DND-41 (cell line): ENCODE measurements around the gene THEM4.
A peak's percentile ranks its signal among the peaks of the same experiment; 100 is the strongest.

Experiments
- ATAC-seq: fragments of 200-7000 bp; cut with Tn5 transposase; 3 replicates; pipeline ENCODE4 v1.9.1; 2021; ENCODE audit warnings: low read depth; ENCODE audit not compliant: insufficient read depth
- DNase-seq: peaks from one replicate; pipeline ENCODE4 v3.0.0-alpha.2; 2020
- H2AFZ ChIP-seq: 2 replicates; pipeline ENCODE4 v1.6.0; 2012; ENCODE audit warnings: low read depth, low read length
- H3K27ac ChIP-seq: 2 replicates; pipeline ENCODE4 v1.5.1; 2012; ENCODE audit warnings: low read length, inconsistent platforms
- H3K27me3 ChIP-seq: fragments of 200-600 bp; sonication (generic); 2 replicates; pipeline ENCODE4 v1.6.0; 2012; ENCODE audit warnings: low read length, mild to moderate bottlenecking, inconsistent platforms; ENCODE audit not compliant: insufficient read depth, poor library complexity
- H3K36me3 ChIP-seq: 2 replicates; pipeline ENCODE4 v1.5.1; 2012; ENCODE audit warnings: low read length, inconsistent platforms; ENCODE audit not compliant: insufficient read depth
- H3K4me1 ChIP-seq: 2 replicates; pipeline ENCODE4 v1.5.1; 2012; ENCODE audit warnings: mild to moderate bottlenecking, low read length; ENCODE audit not compliant: insufficient read depth
- H3K4me2 ChIP-seq: 2 replicates; pipeline ENCODE4 v1.6.0; 2012; ENCODE audit warnings: mild to moderate bottlenecking, moderate library complexity, low read length, inconsistent platforms; ENCODE audit not compliant: insufficient read depth
- H3K4me3 ChIP-seq, 2 experiments: fragments of 200-600 bp in 1 of 2; shearing (Covaris generic) in 1 of 2; 2 replicates each; pipeline ENCODE4 v1.5.1; 2012 to 2016; ENCODE audit warnings: inconsistent platforms in 2 of 2, low read length in 2 of 2, mild to moderate bottlenecking in 2 of 2, low read depth in 1 of 2, moderate library complexity in 1 of 2
- H3K79me2 ChIP-seq: 2 replicates; pipeline ENCODE4 v1.6.0; 2012; ENCODE audit warnings: low read length, inconsistent platforms; ENCODE audit not compliant: insufficient read depth
- H3K9ac ChIP-seq: 2 replicates; pipeline ENCODE4 v1.6.0; 2012; ENCODE audit warnings: low read depth, mild to moderate bottlenecking, inconsistent platforms, low read length, moderate library complexity
- H3K9me3 ChIP-seq: 2 replicates; pipeline ENCODE4 v1.5.1; 2012; ENCODE audit warnings: low read length, moderate library complexity, mild to moderate bottlenecking, inconsistent platforms; ENCODE audit not compliant: insufficient read depth, severe bottlenecking
- H4K20me1 ChIP-seq: 2 replicates; pipeline ENCODE4 v1.6.0; 2012; ENCODE audit warnings: low read length; ENCODE audit not compliant: insufficient read depth
- CTCF ChIP-seq: IDR thresholded peaks from 2 replicates; pipeline ENCODE4 v1.5.1; 2012; ENCODE audit warnings: borderline replicate concordance, low read length, moderate library complexity, mild to moderate bottlenecking; ENCODE audit not compliant: poor library complexity, severe bottlenecking; ENCODE audit errors: extremely low read depth
- EZH2 ChIP-seq: IDR thresholded peaks from 3 replicates; pipeline ENCODE4 v1.6.1; 2012; ENCODE audit warnings: borderline replicate concordance, low read depth, mild to moderate bottlenecking, moderate library complexity, low read length, inconsistent platforms; ENCODE audit not compliant: severe bottlenecking

Gene THEM4

GRCh38 chr1:151832318-151832980, 76.9 kb downstream of the THEM4 start:
- Histone ChIP-seq H3K79me2 (no peaks in the 10 kb centered on the region), H3K4me2 (no peak overlapping the region), H3K36me3 (no peaks in the 10 kb centered on the region), H3K4me1 (peaks cover 70% of the 10 kb centered on the region), H3K9ac (no peak overlapping the region), H3K27ac (peak overlapping the region; percentile 14), H2AFZ (no peak overlapping the region), H4K20me1 (no peaks in the 10 kb centered on the region), H3K4me3 (no peak overlapping the region), H3K27me3 (no peaks in the 10 kb centered on the region), H3K9me3 (no peaks in the 10 kb centered on the region)
- no peak for ATAC-seq
- TF ChIP-seq EZH2, result no peak
- DNase-seq, result no peak

- H3K9me3 ChIP-seq, result no peaks in the 10 kb centered on the region
- peak within 1 kb of the TSS; percentile 54 for H3K27ac ChIP-seq
- H3K79me2 ChIP-seq, result no peaks in the 10 kb centered on the region
- H4K20me1 ChIP-seq, result no peaks in the 10 kb centered on the region
- H3K4me1 ChIP-seq, result peaks cover 70% of the 10 kb centered on the region
- no peak within 1 kb of the TSS for H3K4me3 ChIP-seq
- ATAC-seq (no peak), DNase-seq (no peak)
- no peak within 1 kb of the TSS for H3K4me2 ChIP-seq
- TF ChIP-seq CTCF, result no peak
- H2AFZ ChIP-seq, result no peak within 1 kb of the TSS
- H3K27me3 ChIP-seq, result no peaks in the 10 kb centered on the region
- H3K9ac ChIP-seq, result no peak within 1 kb of the TSS
- no peaks in the 10 kb centered on the region for H3K36me3 ChIP-seq
Measured at GRCh38 chr1:151831605-151832004, 77.7 kb downstream of the THEM4 start, which contains the start of gene RORC. Gene RORC (minus strand): TSS chr1:151831802. CDS start chr1:151831764, 38 bp downstream.

- H2AFZ ChIP-seq, result no peak overlapping the region
- H4K20me1 ChIP-seq, result no peaks in the 10 kb centered on the region
- H3K27me3 ChIP-seq, result no peaks in the 10 kb centered on the region
- peaks cover 2% of the 10 kb centered on the region for H3K79me2 ChIP-seq
- no peak overlapping the region for H3K4me3 ChIP-seq
- ATAC-seq (no peak), DNase-seq (no peak)
- no peaks in the 10 kb centered on the region for H3K36me3 ChIP-seq
- TF ChIP-seq EZH2 (no peak), CTCF (no peak)
- no peak overlapping the region for H3K4me2 ChIP-seq
- H3K4me1 ChIP-seq, result peaks cover 70% of the 10 kb centered on the region
- H3K9me3 ChIP-seq, result no peaks in the 10 kb centered on the region
- H3K27ac ChIP-seq, result peak overlapping the region; percentile 54; the same call in 1 of the 2 replicates
- H3K9ac ChIP-seq, result no peak overlapping the region
Measured at GRCh38 chr1:151831256-151831591, 78.1 kb downstream of the THEM4 start.

GRCh38 chr1:151830055-151830454, 79.3 kb downstream of the THEM4 start:
- Histone ChIP-seq H2AFZ (no peak overlapping the region), H3K4me3 (no peak overlapping the region), H3K9ac (peak overlapping the region; percentile 58; the same call in 1 of the 2 replicates), H3K9me3 (no peaks in the 10 kb centered on the region), H3K4me1 (peaks cover 75% of the 10 kb centered on the region), H3K36me3 (no peaks in the 10 kb centered on the region), H4K20me1 (no peaks in the 10 kb centered on the region), H3K4me2 (no peak overlapping the region), H3K27me3 (no peaks in the 10 kb centered on the region), H3K27ac (peak overlapping the region; percentile 91), H3K79me2 (peaks cover 12% of the 10 kb centered on the region)
- no peak for TF ChIP-seq EZH2
- no peak for TF ChIP-seq CTCF
- ATAC-seq (no peak), DNase-seq (no peak)
